GM21723 (cell line): ENCODE data around the gene USH2A.

Experiments used
- ATAC-seq: cut with Tn5 transposase; IDR thresholded peaks from one replicate; pipeline ENCODE4 v1.9.1; 2021; ENCODE audit warnings: mild to moderate bottlenecking, moderate library complexity; ENCODE audit not compliant: unreplicated experiment

Gene USH2A

GRCh38 chr1:215744419-215744818, 678.8 kb downstream of the USH2A start:
- ATAC-seq: no peak

GRCh38 chr1:215739025-215739424, 684.2 kb downstream of the USH2A start:
- ATAC-seq: no peak

GRCh38 chr1:215731699-215732098, 691.5 kb downstream of the USH2A start:
- no peak for ATAC-seq

- no peak for ATAC-seq
Measured at GRCh38 chr1:215730600-215730999, 692.6 kb downstream of the USH2A start.

GRCh38 chr1:215728169-215728568, 695.1 kb downstream of the USH2A start:
- no peak for ATAC-seq

- no peak for ATAC-seq
Measured at GRCh38 chr1:215720126-215720525, 703.1 kb downstream of the USH2A start.

GRCh38 chr1:215719552-215719951, 703.7 kb downstream of the USH2A start:
- ATAC-seq: no peak

GRCh38 chr1:215718575-215719287, 704.5 kb downstream of the USH2A start:
- ATAC-seq: no peak

- no peak for ATAC-seq
Measured at GRCh38 chr1:215717677-215718426, 705.4 kb downstream of the USH2A start.

- no peak for ATAC-seq
Measured at GRCh38 chr1:215710899-215711225, 712.4 kb downstream of the USH2A start.

GRCh38 chr1:215710036-215710898, 713.0 kb downstream of the USH2A start:
- peak; percentile 87 for ATAC-seq

GRCh38 chr1:215704089-215704860, 719.0 kb downstream of the USH2A start:
- ATAC-seq: peak; percentile 57

GRCh38 chr1:215682232-215682631, 741.0 kb downstream of the USH2A start:
- ATAC-seq: no peak

GRCh38 chr1:215681041-215681440, 742.2 kb downstream of the USH2A start:
- no peak for ATAC-seq

GRCh38 chr1:215679231-215679630, 744.0 kb downstream of the USH2A start:
- no peak for ATAC-seq

GRCh38 chr1:215677112-215677511, 746.1 kb downstream of the USH2A start:
- ATAC-seq: no peak

- no peak for ATAC-seq
Measured at GRCh38 chr1:215673943-215674342, 749.3 kb downstream of the USH2A start.

GRCh38 chr1:215672482-215672881, 750.8 kb downstream of the USH2A start:
- no peak for ATAC-seq

- ATAC-seq: no peak
Measured at GRCh38 chr1:215669806-215670491, 753.3 kb downstream of the USH2A start.

- no peak for ATAC-seq
Measured at GRCh38 chr1:215667761-215668160, 755.5 kb downstream of the USH2A start.
